ENCODE data around the gene TMEM18. TPM values are rescaled to one million over a fixed set of nuclear protein-coding genes. Genes with fewer than 3 reads are reported as not detected.

TMEM18 gene
- total and polyA plus RNA-seq, 9 of the 15 experiments (the other 6 are each of a cell fraction or from before 2014, with no cell fraction given): 12.8 to 55.9 (median 21.8) TPM

- TF ChIP-seq ATF2 (CRISPR knock-in tag; IDR thresholded peaks at IDR 0.05): no peak
- TF ChIP-seq BHLHE40 (IDR thresholded peaks at IDR 0.05; ENCODE audit: low read length): 0 out of 2 replicates have a peak, but pooled peaks have one; percentile 24
- no peak for TF ChIP-seq NUFIP1 (IDR thresholded peaks at IDR 0.05; ENCODE audit: partially characterized antibody)
- peak; percentile 60; the same call in 1 of the 2 replicates for TF ChIP-seq HCFC1 (IDR thresholded peaks at IDR 0.05; ENCODE audit: low read depth, low read length)
- TF ChIP-seq ESRRA (IDR thresholded peaks at IDR 0.05; ENCODE audit: borderline replicate concordance, low read depth): peak; percentile 56
- no peak for TF ChIP-seq ZKSCAN3 (CRISPR knock-in tag; IDR thresholded peaks at IDR 0.05)
- TF ChIP-seq TCF15 (CRISPR knock-in tag; IDR thresholded peaks at IDR 0.05): no peak
- TF ChIP-seq TRIM28 (IDR thresholded peaks at IDR 0.05): peak; percentile 17; the same call in 1 of the 2 replicates
- peak; percentile 87 for TF ChIP-seq ASH1L (IDR thresholded peaks at IDR 0.05; ENCODE audit: borderline replicate concordance, low read depth, partially characterized antibody)
- TF ChIP-seq BDP1 (IDR thresholded peaks at IDR 0.05; ENCODE audit: insufficient read depth, insufficient read length): no peak
- peak in 1 of 2 experiments; percentile 33; a peak in 1 of 4 replicates for TF ChIP-seq SIX5 (IDR thresholded peaks at IDR 0.05; ENCODE audit: borderline replicate concordance in 1 of 2, insufficient read depth in 1 of 2, low read depth in 1 of 2, low read length in 2 of 2)
- TF ChIP-seq NFIC (IDR thresholded peaks at IDR 0.05): peak; percentile 100
- peak; percentile 72 for TF ChIP-seq NFRKB (IDR thresholded peaks at IDR 0.05; ENCODE audit: low read depth)
- TF ChIP-seq SP1 (CRISPR knock-in tag; IDR thresholded peaks at IDR 0.05): peak; percentile 96
- peak; percentile 51; the same call in 1 of the 2 replicates for TF ChIP-seq HDAC6 (IDR thresholded peaks at IDR 0.05; ENCODE audit: low read depth, low read length)
- TF ChIP-seq, protein P1, sequence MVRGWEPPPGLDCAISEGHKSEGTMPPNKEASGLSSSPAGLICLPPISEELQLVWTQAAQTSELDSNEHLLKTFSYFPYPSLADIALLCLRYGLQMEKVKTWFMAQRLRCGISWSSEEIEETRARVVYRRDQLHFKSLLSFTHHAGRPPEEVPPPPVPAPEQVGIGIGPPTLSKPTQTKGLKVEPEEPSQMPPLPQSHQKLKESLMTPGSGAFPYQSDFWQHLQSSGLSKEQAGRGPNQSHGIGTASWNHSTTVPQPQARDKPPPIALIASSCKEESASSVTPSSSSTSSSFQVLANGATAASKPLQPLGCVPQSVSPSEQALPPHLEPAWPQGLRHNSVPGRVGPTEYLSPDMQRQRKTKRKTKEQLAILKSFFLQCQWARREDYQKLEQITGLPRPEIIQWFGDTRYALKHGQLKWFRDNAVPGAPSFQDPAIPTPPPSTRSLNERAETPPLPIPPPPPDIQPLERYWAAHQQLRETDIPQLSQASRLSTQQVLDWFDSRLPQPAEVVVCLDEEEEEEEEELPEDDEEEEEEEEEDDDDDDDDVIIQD (CRISPR knock-in tag; IDR thresholded peaks at IDR 0.05): no peak
- no peak for TF ChIP-seq XRCC4 (IDR thresholded peaks at IDR 0.05; ENCODE audit: extremely low read depth, insufficient read depth, insufficient read length)
- peak; percentile 95 for TF ChIP-seq POLR2G (IDR thresholded peaks at IDR 0.05; ENCODE audit: low read depth, low read length)
- 0 out of 2 replicates have a peak, but pooled peaks have one; percentile 43 for TF ChIP-seq MTA1 (IDR thresholded peaks at IDR 0.05; ENCODE audit: borderline replicate concordance)
- peak; percentile 52 for TF ChIP-seq NELFE (IDR thresholded peaks at IDR 0.05; ENCODE audit: insufficient read depth, insufficient read length)
- TF ChIP-seq STAT5B (CRISPR knock-in tag; IDR thresholded peaks at IDR 0.05): no peak
- TF ChIP-seq CHD2 (IDR thresholded peaks at IDR 0.05; ENCODE audit: low read depth, low read length): peak; percentile 99
- no peak for TF ChIP-seq MAFG (tag; conservative IDR thresholded peaks at IDR 0.05)
- TF ChIP-seq BMI1 (IDR thresholded peaks at IDR 0.05; ENCODE audit: low read length): peak; percentile 45; the same call in 1 of the 2 replicates
- peak; percentile 99 for TF ChIP-seq ARHGAP35 (IDR thresholded peaks at IDR 0.05; ENCODE audit: partially characterized antibody)
- TF ChIP-seq HNRNPLL (IDR thresholded peaks at IDR 0.05; ENCODE audit: low read depth, low read length, poor library complexity, severe bottlenecking): peak; percentile 79
Observed at GRCh38 chr2:677056-677958, at the start of gene TMEM18 (continued).

Data from K562 (cell line).